SK-N-MC (cell line): ENCODE measurements around the gene CREB3.

ENCODE experiments used
- DNase-seq: peaks from one replicate; pipeline ENCODE4 v3.0.0-alpha.2; 2011; ENCODE audit warnings: low read depth, low spot score
- H3K27ac ChIP-seq: fragments of 200-600 bp; sonication (generic); 2 replicates; pipeline ENCODE4 v1.5.1; 2016; ENCODE audit warnings: mixed run types
- H3K36me3 ChIP-seq: fragments of 200-600 bp; sonication (generic); 2 replicates; pipeline ENCODE4 v1.6.1; 2017; ENCODE audit warnings: antibody characterized with exemption, low read length, mixed read lengths; ENCODE audit not compliant: insufficient read depth
- H3K4me3 ChIP-seq: fragments of 200-600 bp; sonication (generic); 2 replicates; pipeline ENCODE4 v1.5.1; 2016
- H3K9ac ChIP-seq: fragments of 200-600 bp; sonication (generic); 2 replicates; pipeline ENCODE4 v1.8.0; 2017; ENCODE audit warnings: mixed run types, mixed read lengths; ENCODE audit not compliant: insufficient read length
- H3K9me3 ChIP-seq: fragments of 200-600 bp; sonication (generic); 2 replicates; pipeline ENCODE4 v1.6.1; 2017; ENCODE audit warnings: low read depth, mild to moderate bottlenecking, antibody characterized with exemption, low read length, moderate library complexity, mixed read lengths
- EZH2 ChIP-seq: fragments of 200-600 bp; sonication (generic); IDR thresholded peaks from one replicate; pipeline ENCODE4 v1.6.1; 2017; ENCODE audit warnings: antibody characterized with exemption
- FOXP2 ChIP-seq: optimal IDR thresholded peaks from 2 replicates; pipeline ENCODE3; 2011; ENCODE audit warnings: mild to moderate bottlenecking, moderate library complexity; ENCODE audit not compliant: insufficient read depth; ENCODE audit errors: extremely low read length, control extremely low read depth
- POLR2AphosphoS5 ChIP-seq: IDR thresholded peaks from 2 replicates; pipeline ENCODE4 v1.6.1; 2012; ENCODE audit warnings: mild to moderate bottlenecking, low read depth, low read length, borderline replicate concordance

CREB3 gene

DNA sequence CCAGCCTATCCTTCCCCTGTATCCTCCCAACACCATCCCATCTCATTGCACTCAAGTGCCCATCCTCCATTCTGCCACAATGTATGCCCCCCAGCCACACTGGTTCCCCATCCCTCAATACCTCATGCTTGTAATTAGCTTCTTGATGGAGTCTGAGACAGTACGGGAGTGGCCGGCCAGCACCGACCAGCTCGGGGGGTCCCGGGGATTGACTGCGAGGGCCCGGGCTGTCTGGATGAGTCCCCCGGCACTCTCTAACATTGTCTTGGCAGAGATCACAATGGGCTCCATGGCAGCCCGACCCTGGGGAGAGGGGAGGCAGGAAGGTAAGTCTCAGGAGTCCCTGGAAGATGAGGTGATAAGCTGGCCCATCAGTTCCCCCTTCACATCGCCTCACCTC lies 25.5 kb upstream of the CREB3 start:
- no peak overlapping the region for H3K4me3 ChIP-seq
- TF ChIP-seq EZH2 (no peak), FOXP2 (no peak), POLR2AphosphoS5 (no peak)
- H3K36me3 ChIP-seq: peaks cover 87% of the 10 kb centered on the region
- H3K9ac ChIP-seq: no peak overlapping the region
- DNase-seq: no peak
- no peak overlapping the region for H3K27ac ChIP-seq
- no peaks in the 10 kb centered on the region for H3K9me3 ChIP-seq

DNA sequence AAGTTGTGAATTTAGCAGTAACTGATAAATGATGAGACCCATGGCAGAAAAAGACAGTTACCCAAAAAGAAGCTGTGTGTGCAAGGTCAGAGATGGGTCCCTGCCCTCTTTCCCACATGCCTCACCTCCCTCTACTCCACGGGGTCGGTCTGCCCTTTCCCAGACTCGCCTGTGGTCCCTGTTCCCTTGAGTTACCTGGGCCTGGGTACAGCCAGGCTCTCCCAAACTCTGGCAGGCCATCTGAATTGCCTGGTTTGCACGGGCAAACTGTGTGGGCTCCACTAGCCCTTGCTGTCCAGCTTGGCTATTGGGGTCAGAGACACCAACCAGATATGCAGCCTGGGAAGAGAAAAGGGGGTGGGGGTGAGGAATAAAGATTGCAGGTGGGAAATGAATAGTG lies 24.3 kb upstream of the CREB3 start:
- H3K9ac ChIP-seq: no peak overlapping the region
- H3K9me3 ChIP-seq: no peaks in the 10 kb centered on the region
- no peak overlapping the region for H3K4me3 ChIP-seq
- H3K27ac ChIP-seq: no peak overlapping the region
- TF ChIP-seq POLR2AphosphoS5: no peak
- peaks cover 85% of the 10 kb centered on the region for H3K36me3 ChIP-seq
- DNase-seq: no peak

GRCh38 chr9:35710818-35711500 lies 21.5 kb upstream of the CREB3 start:
- H3K27ac ChIP-seq: no peak overlapping the region
- TF ChIP-seq EZH2: no peak
- no peak for TF ChIP-seq FOXP2
- TF ChIP-seq POLR2AphosphoS5: no peak
- peaks cover 79% of the 10 kb centered on the region for H3K36me3 ChIP-seq
- DNase-seq: no peak
- no peak overlapping the region for H3K4me3 ChIP-seq
- H3K9ac ChIP-seq: no peak overlapping the region
- H3K9me3 ChIP-seq: no peaks in the 10 kb centered on the region

DNA sequence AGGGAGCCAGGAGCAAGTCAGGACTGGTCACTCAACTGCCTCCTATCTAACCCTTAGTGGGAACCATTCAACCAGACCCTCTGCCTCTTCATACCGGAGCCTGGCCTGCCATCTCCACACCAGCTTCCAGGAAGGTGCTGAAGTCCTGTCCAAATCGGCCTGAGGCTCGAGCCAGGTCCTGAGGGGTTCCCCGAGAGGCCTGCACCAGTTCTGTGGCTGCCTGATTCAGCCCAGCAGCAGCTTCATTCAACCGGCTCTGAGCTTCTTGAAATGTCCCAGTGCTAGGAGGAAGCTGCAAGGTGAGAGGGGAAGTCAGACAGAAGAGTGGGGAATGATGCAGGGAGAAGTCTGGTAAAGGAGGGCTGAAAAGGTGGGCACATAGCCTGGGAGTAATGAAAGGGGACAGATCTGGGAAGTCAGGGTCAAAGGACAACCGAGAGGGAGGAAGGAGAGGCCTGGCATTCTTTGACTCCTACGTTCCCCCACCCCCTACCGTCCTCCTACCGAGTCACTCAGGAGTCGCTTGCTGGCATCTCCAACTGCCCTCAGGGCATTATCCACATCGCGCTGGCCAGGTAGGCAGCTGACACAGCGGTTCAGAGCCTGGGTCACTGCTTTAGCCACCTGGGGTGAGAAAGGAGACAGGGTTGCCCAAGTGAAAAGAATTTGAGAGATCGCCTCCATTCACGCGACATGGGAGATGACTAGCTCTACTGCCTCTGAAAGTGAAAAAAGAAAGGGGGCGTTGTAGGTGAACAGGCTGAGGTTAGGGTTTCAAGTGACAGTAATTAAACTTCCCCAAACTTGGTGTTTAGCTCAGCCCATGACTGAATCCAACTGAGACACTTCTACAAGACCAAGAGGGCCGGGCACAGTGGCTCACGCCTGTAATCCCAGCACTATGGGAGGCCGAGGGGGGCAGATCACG lies 20.7 kb upstream of the CREB3 start:
- TF ChIP-seq EZH2 (no peak), POLR2AphosphoS5 (no peak)
- no peak overlapping the region for H3K27ac ChIP-seq
- no peak overlapping the region for H3K9ac ChIP-seq
- peaks cover 78% of the 10 kb centered on the region for H3K36me3 ChIP-seq
- no peak overlapping the region for H3K4me3 ChIP-seq
- no peak for DNase-seq
- H3K9me3 ChIP-seq: no peaks in the 10 kb centered on the region

GRCh38 chr9:35712762-35713400 lies 19.6 kb upstream of the CREB3 start:
- DNase-seq: no peak
- Histone ChIP-seq H3K27ac (no peak overlapping the region), H3K9ac (no peak overlapping the region), H3K9me3 (no peaks in the 10 kb centered on the region), H3K4me3 (no peak overlapping the region), H3K36me3 (peaks cover 78% of the 10 kb centered on the region)
- TF ChIP-seq EZH2 (no peak), POLR2AphosphoS5 (no peak), FOXP2 (no peak)

DNA sequence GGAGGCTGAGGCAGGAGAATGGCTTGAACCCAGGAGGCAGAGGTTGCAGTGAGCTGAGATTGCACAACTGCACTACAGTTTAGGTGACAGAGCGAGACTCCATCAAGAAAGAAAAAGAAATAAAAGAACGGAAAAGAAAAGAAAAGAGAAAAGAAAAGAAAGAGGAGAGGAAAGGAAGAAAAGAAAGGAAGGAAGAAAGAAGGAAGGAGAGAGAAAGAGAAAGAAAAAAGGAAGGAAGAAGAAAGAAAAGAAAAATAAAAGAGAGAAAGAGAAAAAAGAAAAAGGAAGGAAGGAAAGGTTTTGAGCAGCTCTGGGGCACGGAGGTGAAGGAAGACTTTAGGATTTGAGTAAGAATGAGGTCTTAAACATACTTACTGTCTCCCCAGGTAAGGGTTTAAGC lies 18.9 kb upstream of the CREB3 start:
- no peak overlapping the region for H3K27ac ChIP-seq
- no peak for DNase-seq
- H3K4me3 ChIP-seq: no peak overlapping the region
- TF ChIP-seq POLR2AphosphoS5: no peak
- no peak for TF ChIP-seq FOXP2
- no peak for TF ChIP-seq EZH2
- H3K36me3 ChIP-seq: peaks cover 78% of the 10 kb centered on the region
- no peaks in the 10 kb centered on the region for H3K9me3 ChIP-seq
- no peak overlapping the region for H3K9ac ChIP-seq

GRCh38 chr9:35714123-35714522 lies 18.3 kb upstream of the CREB3 start:
- Histone ChIP-seq H3K9ac (no peak overlapping the region), H3K36me3 (peaks cover 80% of the 10 kb centered on the region), H3K4me3 (no peak overlapping the region), H3K27ac (no peak overlapping the region), H3K9me3 (no peaks in the 10 kb centered on the region)
- DNase-seq: no peak
- no peak for TF ChIP-seq EZH2

DNA sequence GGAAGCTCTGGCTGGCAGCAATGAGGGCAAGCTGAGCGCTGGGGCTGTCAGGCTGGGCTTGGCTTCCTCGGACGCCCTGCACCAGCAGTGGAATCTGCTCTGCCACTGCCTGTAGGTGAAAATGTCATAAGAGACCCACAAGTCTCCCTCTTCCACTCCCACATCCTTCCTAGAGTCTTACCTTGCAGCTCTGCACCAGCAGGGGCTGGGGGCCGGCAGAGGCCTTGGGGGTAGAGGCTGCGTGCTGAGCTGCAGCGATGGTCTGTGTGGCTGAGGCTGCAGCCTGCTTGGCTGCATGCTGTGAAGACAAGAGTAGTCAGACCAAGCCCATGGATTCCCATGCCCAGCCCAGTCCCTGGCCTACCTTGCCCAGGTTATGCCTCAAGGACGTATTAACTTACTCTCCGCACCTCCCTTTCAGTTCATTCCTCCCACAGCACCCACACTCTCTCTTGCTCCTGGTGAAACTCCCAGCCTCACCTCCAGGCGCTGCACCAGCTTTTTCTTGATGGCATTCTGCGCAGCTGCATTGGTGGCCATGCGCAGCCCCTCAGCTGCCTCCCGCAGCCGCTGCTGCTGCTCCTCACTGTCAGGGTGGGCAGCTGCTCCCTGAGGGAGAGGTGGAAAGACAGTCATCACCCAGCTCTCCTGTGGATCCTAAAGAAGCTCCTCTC lies 17.8 kb upstream of the CREB3 start:
- H3K9me3 ChIP-seq: no peaks in the 10 kb centered on the region
- H3K27ac ChIP-seq: no peak overlapping the region
- TF ChIP-seq EZH2 (no peak), POLR2AphosphoS5 (no peak), FOXP2 (no peak)
- no peak for DNase-seq
- no peak overlapping the region for H3K4me3 ChIP-seq
- no peak overlapping the region for H3K9ac ChIP-seq
- H3K36me3 ChIP-seq: peaks cover 86% of the 10 kb centered on the region
